H1 (cell line): ENCODE results near the gene MARS1.

ENCODE experiments used
- CBX5 ChIP-seq: fragments of 300-800, 300-1000 bp; sonication (generic); IDR thresholded peaks from 2 replicates; pipeline ENCODE4 v1.7.1; 2016; ENCODE audit warnings: antibody characterized with exemption, low read length, low read depth
- EZH2 ChIP-seq: fragments of 200-600 bp; sonication (generic); IDR thresholded peaks from 2 replicates; pipeline ENCODE4 v1.7.1; 2012; ENCODE audit warnings: low read depth, mild to moderate bottlenecking, moderate library complexity, low read length, inconsistent platforms; ENCODE audit not compliant: severe bottlenecking
- GABPA ChIP-seq: IDR thresholded peaks from 2 replicates; pipeline ENCODE4 v1.6.1; 2011; ENCODE audit warnings: mild to moderate bottlenecking, low read length, moderate library complexity, borderline replicate concordance; ENCODE audit not compliant: insufficient read depth
- RAD21 ChIP-seq, 2 experiments: IDR thresholded peaks in 1 of 2; conservative IDR thresholded peaks in 1 of 2; 2 replicates each; pipeline ENCODE4 v1.6.1; 2011; ENCODE audit warnings: low read depth in 2 of 2, low read length in 2 of 2, improper control_type of control experiment in 1 of 2, inconsistent platforms in 1 of 2, mild to moderate bottlenecking in 1 of 2, moderate library complexity in 1 of 2

GRCh38 chr12:57496822-57497221 is 9.0 kb downstream of the MARS1 start:
- TF ChIP-seq EZH2 (no peak), GABPA (no peak), CBX5 (no peak), RAD21 (IDR thresholded peaks at IDR 0.05 in 1 of 2, conservative IDR thresholded peaks at IDR 0.05 in 1 of 2; ENCODE audit: low read depth in 2 of 2, low read length in 2 of 2) (no peak)
